HG03045 (cell line): ENCODE results near the gene CKB.
"Not testable (repeated sequence)": the region's sequence is repeated elsewhere in the genome, so short reads cannot be mapped to it uniquely, and the experiment has no call there.

Source experiments
- ATAC-seq: cut with Tn5 transposase; IDR thresholded peaks from one replicate; pipeline ENCODE4 v1.9.1; 2021; ENCODE audit warnings: mild to moderate bottlenecking, moderate library complexity; ENCODE audit not compliant: unreplicated experiment

Gene CKB

GRCh38 chr14:103514596-103515421 lies 7.8 kb downstream of the CKB start:
- no peak for ATAC-seq

- ATAC-seq: no peak
Observed at GRCh38 chr14:103512701-103513611, 9.7 kb downstream of the CKB start.

- not testable (repeated sequence) for ATAC-seq
Observed at GRCh38 chr14:103512180-103512579, 10.4 kb downstream of the CKB start.

- no peak for ATAC-seq
Observed at GRCh38 chr14:103510724-103511693, 11.6 kb downstream of the CKB start.

GRCh38 chr14:103509864-103510723 lies 12.5 kb downstream of the CKB start:
- ATAC-seq: no peak

GRCh38 chr14:103508521-103509329 lies 13.9 kb downstream of the CKB start:
- ATAC-seq: no peak

GRCh38 chr14:103507751-103508150 lies 14.9 kb downstream of the CKB start:
- ATAC-seq: no peak

- no peak for ATAC-seq
Observed at GRCh38 chr14:103504991-103505565, 17.6 kb downstream of the CKB start.

GRCh38 chr14:103503296-103503695 lies 19.3 kb downstream of the CKB start:
- ATAC-seq: no peak

GRCh38 chr14:103502877-103503276 lies 19.8 kb downstream of the CKB start:
- ATAC-seq: no peak

- no peak for ATAC-seq
Observed at GRCh38 chr14:103501921-103502669, 20.5 kb downstream of the CKB start.

- no peak for ATAC-seq
Observed at GRCh38 chr14:103501041-103501870, 21.4 kb downstream of the CKB start.

- ATAC-seq: peak; percentile 47
Observed at GRCh38 chr14:103500148-103500990, 22.3 kb downstream of the CKB start.

- no peak for ATAC-seq
Observed at GRCh38 chr14:103499709-103500108, 22.9 kb downstream of the CKB start.

- ATAC-seq: no peak
Observed at GRCh38 chr14:103496776-103497175, 25.9 kb downstream of the CKB start.

GRCh38 chr14:103495854-103496253 lies 26.8 kb downstream of the CKB start:
- no peak for ATAC-seq
